HG03439 (cell line): ENCODE data around the gene DNM3.

ENCODE experiments used
- ATAC-seq: cut with Tn5 transposase; IDR thresholded peaks from one replicate; pipeline ENCODE4 v1.9.1; 2021; ENCODE audit warnings: mild to moderate bottlenecking, moderate library complexity; ENCODE audit not compliant: unreplicated experiment

Gene DNM3

GRCh38 chr1:171916315-171916771 lies 75.0 kb downstream of the DNM3 start:
- ATAC-seq: no peak

GRCh38 chr1:171917331-171917730 lies 76.0 kb downstream of the DNM3 start:
- no peak for ATAC-seq

GRCh38 chr1:171919891-171920887 lies 78.9 kb downstream of the DNM3 start:
- ATAC-seq: no peak

GRCh38 chr1:171922999-171923398 lies 81.7 kb downstream of the DNM3 start:
- no peak for ATAC-seq

GRCh38 chr1:171929121-171929520 lies 87.8 kb downstream of the DNM3 start:
- no peak for ATAC-seq

GRCh38 chr1:171931752-171932151 lies 90.5 kb downstream of the DNM3 start:
- ATAC-seq: no peak

- no peak for ATAC-seq
Measured at GRCh38 chr1:171934664-171935063, 93.4 kb downstream of the DNM3 start.

GRCh38 chr1:171935086-171935485 lies 93.8 kb downstream of the DNM3 start:
- no peak for ATAC-seq

- no peak for ATAC-seq
Measured at GRCh38 chr1:171935664-171936063, 94.4 kb downstream of the DNM3 start.

- ATAC-seq: no peak
Measured at GRCh38 chr1:171937938-171938337, 96.6 kb downstream of the DNM3 start.

GRCh38 chr1:171939740-171940139 lies 98.4 kb downstream of the DNM3 start:
- no peak for ATAC-seq

- ATAC-seq: no peak
Measured at GRCh38 chr1:171940368-171940767, 99.1 kb downstream of the DNM3 start.

- ATAC-seq: no peak
Measured at GRCh38 chr1:171941920-171942319, 100.6 kb downstream of the DNM3 start.

- ATAC-seq: no peak
Measured at GRCh38 chr1:171943973-171944561, 102.8 kb downstream of the DNM3 start.

- ATAC-seq: no peak
Measured at GRCh38 chr1:171948511-171948910, 107.2 kb downstream of the DNM3 start.

- no peak for ATAC-seq
Measured at GRCh38 chr1:171949316-171949715, 108.0 kb downstream of the DNM3 start.

- ATAC-seq: no peak
Measured at GRCh38 chr1:171953835-171954234, 112.5 kb downstream of the DNM3 start.

- no peak for ATAC-seq
Measured at GRCh38 chr1:171954361-171954760, 113.1 kb downstream of the DNM3 start.

GRCh38 chr1:171961861-171962260 lies 120.6 kb downstream of the DNM3 start:
- ATAC-seq: no peak

- ATAC-seq: no peak
Measured at GRCh38 chr1:171963762-171964161, 122.5 kb downstream of the DNM3 start.

GRCh38 chr1:171965777-171966176 lies 124.5 kb downstream of the DNM3 start:
- no peak for ATAC-seq
